Ammon's horn (tissue), 1 donor: Measurements from ENCODE around the gene TMEFF2.
A peak's percentile ranks its signal among the peaks of the same experiment; 100 is the strongest.
"Not testable (repeated sequence)": the region's sequence is repeated elsewhere in the genome, so short reads cannot be mapped to it uniquely, and the experiment has no call there.

Experiments
- DNase-seq: peaks from one replicate; pipeline ENCODE4 v3.0.0-alpha.2; 2016; ENCODE audit warnings: low spot score

TMEFF2 gene

DNA sequence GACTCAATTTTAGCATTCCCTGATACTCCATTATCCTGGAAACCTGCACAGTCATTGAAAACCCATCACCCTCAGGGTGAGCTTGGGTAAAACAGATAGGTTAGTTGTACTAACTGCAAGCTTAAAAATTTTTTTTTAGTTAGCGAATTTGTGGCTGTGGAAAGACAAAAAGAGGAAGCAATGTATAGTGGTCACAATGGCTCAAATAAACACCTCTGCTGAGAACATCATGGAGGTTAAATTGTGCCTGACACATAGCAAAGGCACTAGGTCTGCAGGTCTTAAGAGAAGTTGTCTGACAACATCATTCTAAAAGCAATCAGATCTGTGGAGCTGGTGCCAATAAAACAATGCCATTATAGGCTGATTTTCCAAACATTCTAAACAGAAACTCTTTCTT lies 263.4 kb downstream of the TMEFF2 start:
- DNase-seq = no peak

GRCh38 chr2:191930205-191930604 lies 264.5 kb downstream of the TMEFF2 start:
- DNase-seq = no peak

DNA sequence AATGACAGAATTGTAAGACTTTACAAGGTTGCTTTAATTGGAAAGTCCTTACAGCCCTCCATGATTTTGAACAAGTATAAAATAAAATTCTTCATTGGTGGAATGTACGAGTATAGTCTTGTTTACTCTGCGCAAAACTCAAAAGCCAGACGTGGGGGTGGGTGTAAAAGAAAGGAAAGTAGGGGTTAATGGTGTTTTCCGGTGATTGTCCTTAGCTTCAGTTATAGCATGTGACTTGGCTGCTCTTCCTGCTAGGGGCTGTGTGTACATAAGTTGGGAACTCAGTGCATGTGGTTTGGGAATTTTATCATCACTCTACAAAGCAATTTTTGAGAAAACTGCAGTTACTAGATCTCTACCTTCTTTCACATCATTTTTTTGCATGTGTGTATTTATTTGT lies 265.4 kb downstream of the TMEFF2 start:
- no peak for DNase-seq

GRCh38 chr2:191927991-191928390 lies 266.7 kb downstream of the TMEFF2 start:
- DNase-seq = no peak

GRCh38 chr2:191927319-191927867 lies 267.3 kb downstream of the TMEFF2 start:
- no peak for DNase-seq

- no peak for DNase-seq
These were observed 268.1 kb downstream of the TMEFF2 start for GRCh38 chr2:191926671-191927070.

DNA sequence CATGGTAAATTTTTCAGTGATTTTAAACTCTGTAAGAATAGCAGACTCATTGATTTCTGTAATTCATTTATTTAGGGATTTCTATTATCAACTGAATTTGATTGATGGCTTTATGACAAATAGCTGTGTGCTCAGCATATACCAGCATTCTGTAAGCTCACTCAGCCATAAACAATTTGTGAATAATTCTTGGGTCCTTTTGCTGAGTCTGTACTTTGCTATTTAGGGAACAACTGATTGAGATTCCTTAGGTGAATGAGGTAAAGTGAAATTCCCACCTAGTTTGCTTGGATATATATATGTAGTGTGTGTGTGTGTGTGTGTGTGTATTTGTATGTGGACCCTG lies 271.1 kb downstream of the TMEFF2 start:
- DNase-seq = no peak

- no peak for DNase-seq
These were observed 271.7 kb downstream of the TMEFF2 start for GRCh38 chr2:191922736-191923651.

DNA sequence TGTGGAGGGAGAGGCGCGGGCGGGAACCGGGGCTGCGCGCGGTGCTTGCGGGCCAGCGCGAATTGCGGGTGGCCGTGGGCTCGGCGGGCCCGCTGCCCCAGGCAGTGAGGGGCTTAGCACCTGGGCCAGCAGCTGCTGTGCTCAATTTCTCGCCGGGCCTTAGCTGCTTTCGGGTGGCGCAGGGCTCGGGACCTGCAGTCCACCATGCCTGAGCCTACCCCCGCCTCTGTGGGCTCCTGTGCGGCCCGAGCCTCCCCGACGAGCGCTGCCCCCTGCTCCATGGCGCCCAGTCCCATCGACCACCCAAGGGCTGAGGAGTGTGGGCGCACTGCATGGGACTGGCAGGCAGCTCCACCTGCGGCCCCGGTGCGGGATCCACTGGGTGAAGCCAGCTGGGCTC lies 273.1 kb downstream of the TMEFF2 start:
- not testable (repeated sequence) for DNase-seq

DNA sequence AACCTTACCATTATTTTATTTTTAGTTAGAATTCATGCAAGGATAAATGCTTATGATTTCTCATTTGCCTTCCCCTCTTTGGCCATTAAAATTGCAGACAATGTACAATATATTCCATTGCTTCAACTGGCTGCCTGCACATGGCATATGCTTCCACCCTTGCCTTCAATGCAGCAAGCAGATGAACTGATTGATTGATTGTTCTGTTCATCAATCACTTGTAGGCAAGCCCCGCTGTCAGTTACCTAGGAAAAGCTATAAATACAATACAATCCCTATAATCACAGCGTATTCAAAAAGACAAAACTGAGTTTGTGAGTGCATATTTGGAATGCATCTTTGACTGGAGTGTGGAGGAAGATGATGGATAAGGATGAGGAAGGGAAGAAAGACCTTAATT lies 274.2 kb downstream of the TMEFF2 start:
- no peak for DNase-seq

- peak; percentile 24 for DNase-seq
These were observed 276.6 kb downstream of the TMEFF2 start for GRCh38 chr2:191917967-191918651.

DNA sequence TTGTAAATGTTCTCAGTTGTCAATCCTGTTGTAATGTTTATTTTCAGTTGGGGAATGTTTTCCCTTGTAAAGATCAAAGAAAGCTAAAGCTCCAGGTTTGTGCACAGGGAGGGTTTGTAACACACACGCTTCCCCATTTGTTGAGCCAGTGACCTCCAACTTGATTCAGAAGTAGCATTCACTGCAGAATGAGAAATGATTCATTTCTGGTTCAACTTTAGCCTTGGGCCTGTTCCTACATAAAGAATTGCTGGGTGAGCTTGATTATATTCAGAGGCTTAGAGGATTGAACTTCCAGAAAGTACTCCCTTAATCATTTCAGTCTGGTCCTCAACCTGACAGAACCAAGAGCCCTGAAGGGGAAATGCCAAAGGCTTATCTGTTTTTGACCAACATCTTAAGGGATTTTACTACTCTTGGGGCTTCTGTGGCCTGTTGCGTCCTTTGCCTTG lies 277.3 kb downstream of the TMEFF2 start:
- DNase-seq = no peak

DNA sequence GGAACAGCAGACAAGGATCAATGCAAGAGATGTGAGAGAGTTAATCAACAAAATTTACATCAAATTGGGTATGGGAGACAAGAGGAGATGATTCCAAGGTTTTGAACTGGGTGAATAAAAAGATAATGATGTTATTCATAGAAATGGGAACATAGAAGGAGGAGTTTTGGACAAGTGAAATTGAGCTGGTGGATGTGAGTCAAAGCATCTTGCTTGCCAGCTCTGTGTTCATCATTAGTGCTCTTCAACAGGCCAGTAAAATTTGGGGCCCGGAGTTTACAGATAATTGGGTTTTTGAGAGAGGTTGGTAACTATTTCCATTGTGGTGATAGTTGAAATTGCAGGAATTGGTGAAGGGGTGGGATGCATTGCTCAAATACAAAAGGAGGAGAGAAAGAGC lies 277.9 kb downstream of the TMEFF2 start:
- DNase-seq = no peak

DNA sequence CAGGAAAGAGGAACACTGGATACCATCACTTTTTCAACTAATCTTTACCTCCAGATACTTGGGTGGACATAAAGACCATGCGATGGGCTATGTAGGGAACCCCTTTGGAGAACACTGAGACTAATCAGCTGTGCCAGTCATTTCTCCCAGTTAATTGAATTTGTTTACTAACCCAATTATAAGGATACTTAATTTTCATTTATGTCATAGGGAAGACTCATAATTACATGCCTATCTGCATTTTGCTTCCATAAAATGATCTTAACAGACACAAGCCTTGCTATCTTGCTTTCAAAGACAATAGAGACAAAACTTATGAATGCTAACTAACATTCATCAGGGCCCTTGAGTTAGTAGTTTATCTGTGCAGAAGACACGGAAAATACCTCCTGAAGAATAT lies 279.0 kb downstream of the TMEFF2 start:
- no peak for DNase-seq

DNA sequence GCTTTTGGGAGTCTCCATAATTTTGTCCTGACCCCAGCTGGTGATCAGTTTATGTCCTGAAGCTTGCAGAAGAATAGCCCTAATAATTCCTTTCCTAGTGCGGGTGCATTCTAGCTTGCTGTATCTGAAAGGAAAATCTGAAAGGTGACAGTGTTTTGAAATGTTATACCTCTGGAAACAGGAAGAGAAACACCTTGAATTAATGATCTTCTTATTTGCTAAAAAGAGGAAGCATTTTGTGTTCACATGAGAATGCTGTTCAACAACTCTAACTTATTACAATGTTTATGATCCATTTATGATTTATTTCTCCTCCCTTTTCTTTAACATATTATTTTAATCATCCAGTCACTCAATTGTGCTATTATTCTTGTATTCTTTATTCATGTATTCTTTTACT lies 280.9 kb downstream of the TMEFF2 start:
- no peak for DNase-seq

GRCh38 chr2:191912764-191913163 lies 282.0 kb downstream of the TMEFF2 start:
- DNase-seq = no peak

DNA sequence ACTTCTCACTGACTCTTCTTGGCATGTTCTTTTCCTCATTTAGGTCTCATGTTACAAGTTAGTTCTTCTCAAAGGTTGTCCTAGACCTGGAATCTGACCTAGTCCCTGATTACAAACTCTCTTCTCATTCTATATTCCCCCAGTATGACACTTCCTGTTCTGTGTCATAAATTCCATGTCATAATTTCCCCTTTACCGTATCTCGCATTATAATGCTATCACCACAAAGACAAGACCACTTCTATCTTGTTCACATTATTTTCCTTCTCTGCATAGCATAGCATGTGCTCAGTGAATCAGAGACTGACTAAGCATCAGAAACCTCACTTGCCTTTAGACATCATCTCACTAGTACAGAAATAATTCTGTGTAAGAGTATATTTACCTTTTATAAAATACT lies 284.2 kb downstream of the TMEFF2 start:
- no peak for DNase-seq

DNA sequence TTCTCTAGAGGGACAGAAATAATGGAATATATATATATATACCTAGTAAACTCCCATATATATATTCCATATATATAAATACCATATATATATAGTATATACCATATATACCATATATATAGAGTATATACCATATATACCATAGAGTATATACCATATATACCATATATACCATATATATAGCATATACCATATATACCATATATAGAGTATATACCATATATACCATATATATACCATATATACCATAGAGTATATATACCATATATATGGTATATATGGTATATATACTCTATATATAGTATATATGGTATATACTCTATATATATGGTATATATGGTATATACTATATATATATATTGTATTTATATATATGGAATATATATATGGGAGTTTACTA lies 285.9 kb downstream of the TMEFF2 start:
- no peak for DNase-seq

- DNase-seq = no peak
These were observed 287.2 kb downstream of the TMEFF2 start for GRCh38 chr2:191907545-191907944.

- DNase-seq = no peak
These were observed 287.6 kb downstream of the TMEFF2 start for GRCh38 chr2:191907091-191907490.

DNA sequence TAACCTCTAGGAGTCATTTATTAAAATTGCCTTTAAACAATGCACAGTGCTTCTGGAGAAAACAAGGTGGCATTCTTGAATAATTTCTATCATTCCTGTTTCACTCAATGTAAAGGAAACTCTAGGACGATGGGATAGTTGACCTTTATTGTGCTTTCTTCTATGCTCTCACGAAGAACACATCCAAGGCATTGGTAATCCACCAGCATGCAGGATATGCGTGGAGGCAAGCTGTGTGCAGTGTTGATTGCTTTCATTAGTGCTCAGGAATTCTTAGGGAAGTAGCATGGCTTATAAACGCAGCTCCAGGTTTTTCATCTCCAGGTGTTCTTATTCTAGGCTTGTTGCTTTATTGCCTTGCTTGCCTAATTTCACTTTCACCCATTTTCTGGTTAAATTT lies 289.4 kb downstream of the TMEFF2 start:
- no peak for DNase-seq

DNA sequence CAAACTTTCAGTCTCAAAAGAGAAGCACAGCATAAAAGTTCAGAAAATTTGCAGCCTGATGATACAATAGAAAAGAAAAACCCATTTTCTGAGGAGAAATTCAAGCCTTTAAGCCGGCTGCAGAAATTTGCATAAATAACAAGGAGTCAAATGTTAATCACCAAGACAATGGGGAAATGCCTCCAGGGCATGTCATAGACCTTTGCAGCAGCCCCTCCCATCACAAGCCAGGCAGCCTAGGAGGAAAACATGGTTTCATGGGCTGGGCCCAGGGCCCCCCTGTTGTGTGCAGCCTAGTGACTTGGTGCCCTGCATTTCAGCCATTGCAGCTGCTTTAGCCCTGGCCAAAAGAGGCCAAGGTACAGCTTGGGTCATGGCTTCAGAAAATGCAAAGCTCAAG lies 293.7 kb downstream of the TMEFF2 start:
- DNase-seq = no peak

- peak; percentile 39 for DNase-seq
These were observed 295.3 kb downstream of the TMEFF2 start for GRCh38 chr2:191899410-191899809.
